Stimulated activated naive CD8-positive, alpha-beta T cell treated with anti-CD3 and anti-CD28 coated beads, Interleukin-15, amount 100 ng/mL, for 72 hours (primary cell): ENCODE results near the gene SIRPB1.

Experiments used
- ATAC-seq: fragments of 150-1000 bp; cut with Tn5 transposase; 2 replicates; pipeline ENCODE4 v1.10.0; 2021; ENCODE audit warnings: mild to moderate bottlenecking, moderate library complexity
- DNase-seq, 2 donors: peaks; one replicate each; pipeline ENCODE4 v3.0.0; 2021 to 2022
- H3K27ac Mint-ChIP-seq, 2 donors: one replicate each; pipeline ENCODE4 v1.8.0; 2022; ENCODE audit warnings: mild to moderate bottlenecking in 2 of 2, mixed read lengths in 2 of 2, moderate library complexity in 2 of 2
- H3K27me3 Mint-ChIP-seq: one replicate; pipeline ENCODE4 v1.8.0; 2022; ENCODE audit warnings: mixed read lengths
- H3K4me1 Mint-ChIP-seq: one replicate; pipeline ENCODE4 v1.8.0; 2022; ENCODE audit warnings: mild to moderate bottlenecking, mixed read lengths
- H3K4me3 Mint-ChIP-seq, 2 donors: one replicate each; pipeline ENCODE4 v1.8.0; 2022; ENCODE audit warnings: mild to moderate bottlenecking in 2 of 2, mixed read lengths in 2 of 2, moderate library complexity in 1 of 2
- H3K9me3 Mint-ChIP-seq, 2 donors: one replicate each; pipeline ENCODE4 v1.8.0; 2022; ENCODE audit warnings: mixed read lengths in 2 of 2

Gene SIRPB1

GRCh38 chr20:1619861-1620444 lies at the start of gene SIRPB1:
TSS of gene SIRPB1 (minus strand) at chr20:1620009. CDS start at chr20:1619944, 65 bp downstream.
- ATAC-seq, result peak; percentile 69
- peak within 1 kb of the TSS; percentile 52 to 55 for H3K4me3 Mint-ChIP-seq
- DNase-seq, result no peak
- peak within 1 kb of the TSS; percentile 85 to 86 for H3K27ac Mint-ChIP-seq
- H3K4me1 Mint-ChIP-seq, result peaks cover 82% of the 10 kb centered on the region
- peaks cover 8 to 22% of the 10 kb centered on the region in 2 donors for H3K9me3 Mint-ChIP-seq
- no peaks in the 10 kb centered on the region for H3K27me3 Mint-ChIP-seq

DNA sequence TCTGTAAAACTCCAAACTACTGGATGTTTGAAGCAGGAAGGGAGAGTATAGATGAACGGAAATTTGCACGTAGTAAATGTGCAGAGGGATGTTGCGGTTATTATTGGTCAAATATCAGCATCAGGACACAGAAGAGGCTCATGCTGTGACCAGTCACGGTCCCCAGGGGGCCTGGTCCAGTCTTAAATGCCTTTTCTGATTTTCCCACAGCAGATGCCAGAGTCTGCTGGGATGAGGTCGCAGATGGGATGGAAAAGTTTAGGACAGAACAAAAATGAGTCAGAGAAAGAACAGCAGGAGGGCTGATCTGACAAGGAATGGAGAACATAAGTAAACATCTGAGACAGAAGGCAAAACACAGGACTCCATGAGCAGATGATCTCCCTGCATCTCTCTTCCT lies 49.5 kb upstream of the SIRPB1 start:
- Mint-ChIP-seq H3K27ac (peak overlapping the region; percentile 41 to 68), H3K4me3 (no peak overlapping the region), H3K27me3 (no peaks in the 10 kb centered on the region), H3K9me3 (peaks cover 8 to 26% of the 10 kb centered on the region in 2 donors), H3K4me1 (peaks cover 98% of the 10 kb centered on the region)
- DNase-seq, result no peak
- ATAC-seq, result no peak

DNA sequence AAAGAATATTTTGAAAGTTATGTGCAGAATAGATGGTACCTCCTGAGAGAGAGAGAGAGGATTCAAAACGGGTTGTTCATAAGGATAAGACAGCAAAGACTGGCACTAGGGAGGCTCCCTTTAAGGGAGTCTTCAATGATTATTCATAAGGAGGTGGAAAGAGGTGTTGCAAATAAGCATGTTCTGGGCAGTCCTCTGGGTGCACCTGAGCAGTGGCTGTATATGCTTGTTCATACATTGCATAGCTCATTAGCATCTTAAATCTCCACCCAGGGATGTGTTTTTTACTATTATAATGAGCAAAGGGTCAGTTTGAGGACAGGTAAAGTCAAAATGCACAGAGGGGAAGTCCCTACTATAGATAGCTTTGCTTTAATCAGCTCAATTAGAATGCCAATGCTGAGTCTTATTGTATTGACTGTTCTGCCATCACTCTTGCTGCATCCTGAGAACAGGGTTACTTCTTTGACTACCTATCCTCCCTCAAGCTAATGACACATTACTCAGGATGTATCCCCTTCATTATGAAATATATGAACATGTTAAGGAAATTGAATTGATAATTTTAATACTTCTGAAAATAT lies 47.8 kb upstream of the SIRPB1 start:
- ATAC-seq, result peak; percentile 61
- DNase-seq, result no peak
- peak overlapping the region in 1 of 2 donors; percentile 95 for H3K27ac Mint-ChIP-seq
- no peaks in the 10 kb centered on the region for H3K27me3 Mint-ChIP-seq
- peaks cover 8 to 26% of the 10 kb centered on the region in 2 donors for H3K9me3 Mint-ChIP-seq
- H3K4me1 Mint-ChIP-seq, result peaks cover 98% of the 10 kb centered on the region
- H3K4me3 Mint-ChIP-seq, result peak overlapping the region in 1 of 2 donors; percentile 51

DNA sequence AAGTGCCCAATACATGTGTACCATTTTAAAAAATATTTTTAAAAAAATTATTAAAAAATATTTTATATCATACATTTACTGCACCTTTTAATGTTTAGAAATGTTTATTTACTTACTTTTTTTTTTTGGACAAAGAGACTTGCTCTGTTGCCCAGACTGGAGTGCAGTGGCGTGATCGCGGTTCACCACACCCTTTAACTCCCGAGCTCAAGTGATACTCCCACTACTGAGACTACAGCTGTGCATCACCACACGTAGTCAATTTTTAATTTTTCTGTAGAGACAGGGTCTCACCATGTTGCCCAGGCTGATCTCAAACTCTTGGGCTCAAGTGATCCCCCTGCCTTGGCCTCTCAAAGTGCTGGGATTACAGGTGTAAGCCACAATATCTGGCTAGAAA lies 47.0 kb upstream of the SIRPB1 start:
- H3K27me3 Mint-ChIP-seq, result no peaks in the 10 kb centered on the region
- ATAC-seq (no peak), DNase-seq (no peak)
- peaks cover 98% of the 10 kb centered on the region for H3K4me1 Mint-ChIP-seq
- H3K4me3 Mint-ChIP-seq, result no peak overlapping the region
- H3K27ac Mint-ChIP-seq, result peak overlapping the region in 1 of 2 donors; percentile 95
- H3K9me3 Mint-ChIP-seq, result peaks cover 8 to 26% of the 10 kb centered on the region in 2 donors

DNA sequence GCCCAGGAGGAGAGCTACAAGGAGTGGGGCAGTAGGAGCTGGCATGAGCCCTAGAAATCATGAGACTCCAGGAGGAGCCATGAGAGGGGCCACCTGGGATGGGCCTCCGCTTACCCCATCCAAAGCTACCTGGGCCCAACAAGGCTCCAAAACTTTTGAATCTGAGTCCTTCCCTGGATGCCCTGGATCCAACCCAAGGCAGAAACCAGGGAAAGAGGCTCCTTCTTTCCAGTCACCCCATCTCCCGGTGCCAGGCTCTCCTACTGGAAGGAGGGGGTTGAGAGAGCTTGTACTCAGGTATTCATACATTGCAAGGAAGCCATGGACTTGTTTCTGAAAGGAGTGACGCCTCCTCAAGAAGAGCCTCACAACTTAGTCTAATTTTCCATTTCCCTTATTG lies 45.5 kb upstream of the SIRPB1 start:
- DNase-seq (no peak), ATAC-seq (no peak)
- Mint-ChIP-seq H3K9me3 (peaks cover 0 to 13% of the 10 kb centered on the region in 2 donors), H3K4me3 (peak overlapping the region; percentile 74 to 81), H3K27me3 (no peaks in the 10 kb centered on the region), H3K27ac (peak overlapping the region; percentile 86 to 96), H3K4me1 (peaks cover 98% of the 10 kb centered on the region)

DNA sequence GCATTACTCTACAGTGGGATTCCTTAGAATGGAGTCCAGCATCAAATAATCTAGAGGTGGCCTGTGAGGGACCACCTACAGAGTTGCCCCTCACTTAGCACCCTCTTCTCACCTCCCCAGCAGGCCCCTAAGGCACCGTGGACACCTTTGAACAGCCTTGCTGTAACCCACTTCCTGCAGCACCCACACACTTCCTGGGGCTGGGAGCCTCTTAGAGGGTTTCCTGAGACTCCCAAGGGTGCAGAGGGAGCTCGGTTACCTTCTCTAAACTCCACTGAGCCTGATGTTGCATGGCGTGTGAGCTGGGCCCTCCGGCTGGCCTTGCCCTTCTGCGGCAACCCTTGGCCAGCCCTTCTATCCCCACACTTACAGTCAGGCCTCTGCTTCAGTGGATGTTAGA lies 45.1 kb upstream of the SIRPB1 start:
- peak; percentile 66 for ATAC-seq
- Mint-ChIP-seq H3K27ac (peak overlapping the region; percentile 24 to 96), H3K9me3 (peaks cover 0 to 12% of the 10 kb centered on the region in 2 donors), H3K27me3 (no peaks in the 10 kb centered on the region), H3K4me1 (peaks cover 98% of the 10 kb centered on the region), H3K4me3 (peak overlapping the region; percentile 74 to 81)
- DNase-seq, result peak in 1 of 2 donors; percentile 67

GRCh38 chr20:1663917-1664316 lies 44.1 kb upstream of the SIRPB1 start:
- peak overlapping the region; percentile 74 to 81 for H3K4me3 Mint-ChIP-seq
- H3K27ac Mint-ChIP-seq, result peak overlapping the region; percentile 24 to 96
- H3K9me3 Mint-ChIP-seq, result peaks cover 0 to 5% of the 10 kb centered on the region in 2 donors
- H3K27me3 Mint-ChIP-seq, result no peaks in the 10 kb centered on the region
- ATAC-seq (peak; percentile 55), DNase-seq (no peak)
- H3K4me1 Mint-ChIP-seq, result peaks cover 98% of the 10 kb centered on the region

DNA sequence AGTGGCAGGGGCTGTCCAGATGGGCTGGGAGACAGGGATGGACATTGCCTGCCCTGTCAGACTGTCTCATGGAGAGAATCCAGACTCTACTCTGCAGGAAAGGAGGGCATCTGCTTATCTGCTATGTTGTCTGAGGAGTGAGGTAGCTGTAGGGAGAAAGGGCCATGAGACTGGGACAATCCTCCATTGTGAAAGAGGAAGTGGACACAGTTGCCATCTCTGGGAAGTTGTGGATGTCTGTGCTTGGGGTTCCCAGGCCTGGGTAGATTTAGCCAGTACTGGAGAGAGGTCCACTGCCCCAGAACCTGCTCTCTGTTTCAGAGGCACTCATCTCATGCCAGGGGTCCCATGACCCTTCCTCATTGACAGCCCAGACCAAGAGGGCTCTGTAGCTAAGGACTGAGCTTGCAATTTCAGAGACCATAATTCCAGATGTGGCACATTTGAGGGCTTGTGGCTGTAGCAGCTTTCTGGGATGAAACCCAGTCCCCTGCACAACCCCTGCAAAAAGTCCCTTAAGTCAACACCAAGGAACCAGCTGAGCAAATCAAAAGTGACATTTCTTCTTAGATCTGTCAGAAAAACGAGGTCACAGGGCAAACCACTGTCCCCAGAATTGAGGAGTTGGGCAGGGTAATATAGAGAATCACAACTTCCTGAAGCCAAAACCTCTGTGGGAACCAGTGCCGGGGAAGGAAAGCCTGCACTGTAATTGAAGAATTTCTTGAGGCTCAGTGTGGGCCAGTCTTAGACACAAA lies 41.9 kb upstream of the SIRPB1 start:
- Mint-ChIP-seq H3K27me3 (no peaks in the 10 kb centered on the region), H3K4me1 (peaks cover 98% of the 10 kb centered on the region), H3K27ac (peak overlapping the region; percentile 72 to 86), H3K9me3 (no peaks in the 10 kb centered on the region), H3K4me3 (peak overlapping the region; percentile 31 to 70)
- DNase-seq, result no peak
- ATAC-seq, result no peak

GRCh38 chr20:1660246-1660645 lies 40.4 kb upstream of the SIRPB1 start:
- Mint-ChIP-seq H3K9me3 (no peaks in the 10 kb centered on the region), H3K27ac (peak overlapping the region in 1 of 2 donors; percentile 81), H3K4me3 (peak overlapping the region; percentile 16 to 86), H3K4me1 (peaks cover 93% of the 10 kb centered on the region), H3K27me3 (no peaks in the 10 kb centered on the region)
- peak; percentile 60 for ATAC-seq
- no peak for DNase-seq

GRCh38 chr20:1657556-1658334 lies 37.9 kb upstream of the SIRPB1 start, which contains the start of gene SIRPG:
TSS of gene SIRPG (minus strand) at chr20:1657779. CDS start at chr20:1657714, 65 bp downstream.
- peak in 1 of 2 donors; percentile 67 for DNase-seq
- Mint-ChIP-seq H3K4me3 (peak within 1 kb of the TSS; percentile 83 to 86), H3K4me1 (peaks cover 93% of the 10 kb centered on the region), H3K27me3 (no peaks in the 10 kb centered on the region), H3K27ac (peak within 1 kb of the TSS; percentile 95 to 99), H3K9me3 (peaks cover 5 to 7% of the 10 kb centered on the region in 2 donors)
- peak; percentile 78 for ATAC-seq

- peaks cover 91% of the 10 kb centered on the region for H3K4me1 Mint-ChIP-seq
- no peaks in the 10 kb centered on the region for H3K27me3 Mint-ChIP-seq
- ATAC-seq (no peak), DNase-seq (no peak)
- peaks cover 5 to 8% of the 10 kb centered on the region in 2 donors for H3K9me3 Mint-ChIP-seq
- H3K27ac Mint-ChIP-seq, result peak overlapping the region; percentile 95 to 99
- peak overlapping the region; percentile 83 to 86 for H3K4me3 Mint-ChIP-seq
Observed at GRCh38 chr20:1656844-1657243, 37.0 kb upstream of the SIRPB1 start.

- no peak for ATAC-seq
- Mint-ChIP-seq H3K4me1 (peaks cover 91% of the 10 kb centered on the region), H3K4me3 (peak overlapping the region; percentile 72 to 89), H3K9me3 (peaks cover 5 to 8% of the 10 kb centered on the region in 2 donors), H3K27ac (peak overlapping the region; percentile 5 to 86), H3K27me3 (no peaks in the 10 kb centered on the region)
- DNase-seq, result no peak
Observed at GRCh38 chr20:1654996-1655395, 35.2 kb upstream of the SIRPB1 start.

- DNase-seq, result no peak
Observed at GRCh38 chr20:1652960-1653359, 33.2 kb upstream of the SIRPB1 start.

GRCh38 chr20:1652104-1652503 lies 32.3 kb upstream of the SIRPB1 start:
- ATAC-seq, result no peak
- no peak for DNase-seq
- Mint-ChIP-seq H3K9me3 (peaks cover 5 to 8% of the 10 kb centered on the region in 2 donors), H3K27me3 (no peaks in the 10 kb centered on the region), H3K27ac (peak overlapping the region in 1 of 2 donors; percentile 10), H3K4me3 (peak overlapping the region; percentile 21 to 28), H3K4me1 (peaks cover 64% of the 10 kb centered on the region)

More at GRCh38 chr20:1652960-1653359, 33.2 kb upstream of the SIRPB1 start:
- ATAC-seq, result peak; percentile 27
- peaks cover 73% of the 10 kb centered on the region for H3K4me1 Mint-ChIP-seq
- no peaks in the 10 kb centered on the region for H3K27me3 Mint-ChIP-seq
- peak overlapping the region in 1 of 2 donors; percentile 20 for H3K27ac Mint-ChIP-seq
- H3K9me3 Mint-ChIP-seq, result peaks cover 5 to 8% of the 10 kb centered on the region in 2 donors
- H3K4me3 Mint-ChIP-seq, result peak overlapping the region; percentile 70 to 72
